Effector CD8-positive, alpha-beta T cell (primary cell): ENCODE data around the gene GNB1.
"Not testable (repeated sequence)": the region's sequence is repeated elsewhere in the genome, so short reads cannot be mapped to it uniquely, and the experiment has no call there.

ENCODE experiments used
- DNase-seq: peaks from one replicate; lab custom pipeline; 2025; lab: John Stamatoyannopoulos, UW
- total RNA-seq, 4 experiments: gene quantifications; one replicate each; lab custom pipeline; 2026; lab: John Stamatoyannopoulos, UW

GNB1 gene
- 286 to 309 (median 297) reads per million in 4 experiments for total RNA-seq

DNA sequence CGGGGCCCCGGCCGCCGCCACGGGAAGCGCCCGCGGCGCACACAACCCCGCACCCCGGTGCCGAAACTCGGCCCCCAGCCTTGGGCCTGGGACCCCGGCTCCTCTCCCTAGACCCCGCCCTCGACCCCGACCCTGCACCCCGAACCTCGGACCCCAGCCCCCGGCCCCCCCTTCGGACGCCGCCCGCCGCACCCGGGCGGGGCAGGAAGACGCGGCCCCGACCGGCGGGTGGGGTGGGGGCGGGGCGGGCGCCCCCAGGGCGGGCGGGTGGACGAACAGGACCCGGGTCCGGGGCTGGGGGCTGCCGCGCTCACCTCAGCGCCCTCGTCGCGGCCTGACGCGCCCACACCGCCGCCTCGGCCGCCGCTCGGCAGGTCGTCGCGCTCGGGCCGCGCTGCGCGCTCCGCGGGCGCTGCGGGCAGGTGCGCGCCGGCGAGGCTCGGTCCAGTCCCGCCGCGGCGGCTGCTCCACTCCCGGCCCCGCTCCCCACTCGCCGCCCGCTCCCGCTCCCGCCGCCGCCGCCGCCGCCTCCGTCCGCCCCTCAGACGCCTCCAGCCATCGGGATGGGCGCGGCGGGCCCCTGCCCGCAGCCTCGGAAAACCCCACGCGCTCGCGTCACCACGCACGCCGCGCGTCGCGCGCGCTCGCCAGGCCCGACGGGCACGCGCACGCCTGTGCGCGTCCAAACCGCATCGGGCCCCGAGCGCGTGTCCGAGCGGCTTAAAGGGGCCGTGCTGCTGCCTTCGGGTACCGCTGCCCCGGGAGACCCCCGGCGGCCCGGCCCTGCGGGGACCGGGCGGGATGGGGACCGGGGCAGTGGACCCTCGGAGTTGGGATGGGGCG lies at the start of gene GNB1:
TSS of gene GNB1 (minus strand) at position 582 of the 843 bp plus-strand sequence. CDS start 65,634 bp downstream, outside the sequence.
- DNase-seq: peak; percentile 82

- DNase-seq: no peak
Measured at GRCh38 chr1:1940123-1940425, 49.2 kb upstream of the GNB1 start.

DNA sequence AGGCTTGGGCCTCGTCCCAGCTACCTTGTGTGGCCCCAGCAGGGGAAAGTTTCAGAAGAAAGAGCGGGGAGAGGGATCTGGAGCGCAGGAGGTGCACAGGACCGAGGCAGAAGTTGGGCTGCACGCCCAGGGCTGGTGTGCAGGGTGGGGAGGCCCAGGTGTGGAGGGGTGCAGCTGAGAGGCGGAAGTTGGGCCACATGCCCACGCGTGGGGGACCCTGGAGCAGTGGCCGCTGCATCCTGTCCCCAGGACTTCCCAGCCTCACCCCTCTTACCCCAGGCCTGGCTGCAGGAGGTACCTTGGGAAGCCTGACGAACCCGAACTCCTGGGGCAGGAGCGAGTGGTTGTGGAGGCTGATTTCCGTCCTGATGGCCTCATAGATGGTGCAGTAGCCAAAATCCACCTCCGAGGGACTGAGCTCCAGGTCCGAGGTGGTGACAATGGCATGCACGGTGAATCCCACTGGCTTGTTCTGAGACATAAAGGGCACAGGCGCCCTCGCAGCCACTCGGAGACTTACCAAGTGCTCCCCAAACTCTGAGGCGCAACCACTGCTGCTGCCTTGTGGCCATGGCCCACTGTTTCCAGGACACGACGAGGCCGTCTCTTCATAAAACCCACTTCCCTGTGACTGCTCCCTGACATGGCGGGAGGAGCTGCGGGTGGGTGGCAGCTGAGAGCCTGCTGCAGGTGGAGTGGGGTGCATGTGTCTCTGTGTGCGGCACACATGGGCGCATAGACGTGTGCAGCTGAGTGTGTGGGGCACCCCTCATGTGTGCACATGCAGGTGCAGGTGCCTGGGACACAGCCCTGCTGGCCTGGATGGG lies 48.6 kb upstream of the GNB1 start:
- DNase-seq: no peak

GRCh38 chr1:1938613-1939295 lies 47.9 kb upstream of the GNB1 start:
- DNase-seq: no peak

DNA sequence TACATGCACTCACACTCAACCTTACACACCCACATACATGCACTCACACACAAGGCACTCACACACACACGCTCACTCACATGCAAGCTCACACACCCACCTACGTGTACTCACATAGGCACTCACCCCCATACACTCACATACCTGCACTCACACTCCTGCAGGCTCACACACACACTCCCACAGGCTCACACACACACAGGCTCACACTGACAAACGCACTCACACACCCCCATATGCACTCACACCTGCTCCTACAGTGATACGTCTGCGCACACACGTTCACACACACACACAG lies 47.3 kb upstream of the GNB1 start:
- DNase-seq: no peak

DNA sequence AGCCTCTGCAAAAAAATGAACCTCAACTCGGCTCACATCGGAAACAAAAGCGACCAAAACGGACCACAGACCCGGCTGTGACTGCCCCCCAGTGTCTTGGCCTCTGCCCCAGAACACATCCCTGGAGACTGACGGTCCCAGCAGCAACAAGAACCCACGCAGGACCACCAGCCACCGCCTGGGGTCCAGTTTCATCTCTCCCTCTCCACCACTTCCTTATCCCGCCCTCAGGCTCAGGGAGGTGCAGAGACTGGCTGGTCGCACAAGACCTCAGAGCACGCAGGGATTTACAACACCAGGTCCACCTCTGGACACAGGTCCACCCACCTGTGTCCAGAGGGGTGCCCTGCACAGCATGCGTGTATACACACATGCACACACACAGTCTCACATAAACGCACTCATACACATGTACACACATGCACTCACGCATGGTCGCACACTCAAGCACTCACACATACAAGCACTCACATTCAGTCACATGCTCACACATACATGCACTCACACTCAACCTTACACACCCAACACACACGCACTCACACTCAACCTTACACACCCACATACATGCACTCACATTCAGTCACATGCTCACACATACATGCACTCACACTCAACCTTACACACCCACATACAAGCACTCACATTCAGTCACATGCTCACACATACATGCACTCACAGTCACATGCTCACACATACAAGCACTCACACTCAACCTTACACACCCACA lies 46.8 kb upstream of the GNB1 start:
- DNase-seq: no peak

DNA sequence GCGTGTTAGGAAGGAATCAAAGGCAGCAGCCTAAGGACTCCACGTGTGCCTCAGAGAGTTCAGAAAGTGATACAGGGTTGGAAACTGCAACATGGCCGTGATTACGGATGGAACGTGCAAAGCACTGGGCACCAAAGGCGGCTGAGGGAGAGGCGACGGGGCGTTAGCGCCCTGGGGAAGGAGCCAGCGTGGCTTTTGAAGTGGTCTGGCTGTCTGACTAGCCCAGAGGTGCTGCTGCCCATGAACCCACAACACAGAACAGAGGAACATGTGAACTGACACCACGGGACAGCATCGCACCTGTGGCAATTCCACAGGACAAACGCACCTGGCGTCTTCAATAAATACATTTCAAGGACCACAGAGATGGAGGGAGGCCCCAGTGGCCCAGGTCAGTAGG lies 46.2 kb upstream of the GNB1 start:
- DNase-seq: no peak

GRCh38 chr1:1934848-1935247 lies 44.0 kb upstream of the GNB1 start:
- not testable (repeated sequence) for DNase-seq

DNA sequence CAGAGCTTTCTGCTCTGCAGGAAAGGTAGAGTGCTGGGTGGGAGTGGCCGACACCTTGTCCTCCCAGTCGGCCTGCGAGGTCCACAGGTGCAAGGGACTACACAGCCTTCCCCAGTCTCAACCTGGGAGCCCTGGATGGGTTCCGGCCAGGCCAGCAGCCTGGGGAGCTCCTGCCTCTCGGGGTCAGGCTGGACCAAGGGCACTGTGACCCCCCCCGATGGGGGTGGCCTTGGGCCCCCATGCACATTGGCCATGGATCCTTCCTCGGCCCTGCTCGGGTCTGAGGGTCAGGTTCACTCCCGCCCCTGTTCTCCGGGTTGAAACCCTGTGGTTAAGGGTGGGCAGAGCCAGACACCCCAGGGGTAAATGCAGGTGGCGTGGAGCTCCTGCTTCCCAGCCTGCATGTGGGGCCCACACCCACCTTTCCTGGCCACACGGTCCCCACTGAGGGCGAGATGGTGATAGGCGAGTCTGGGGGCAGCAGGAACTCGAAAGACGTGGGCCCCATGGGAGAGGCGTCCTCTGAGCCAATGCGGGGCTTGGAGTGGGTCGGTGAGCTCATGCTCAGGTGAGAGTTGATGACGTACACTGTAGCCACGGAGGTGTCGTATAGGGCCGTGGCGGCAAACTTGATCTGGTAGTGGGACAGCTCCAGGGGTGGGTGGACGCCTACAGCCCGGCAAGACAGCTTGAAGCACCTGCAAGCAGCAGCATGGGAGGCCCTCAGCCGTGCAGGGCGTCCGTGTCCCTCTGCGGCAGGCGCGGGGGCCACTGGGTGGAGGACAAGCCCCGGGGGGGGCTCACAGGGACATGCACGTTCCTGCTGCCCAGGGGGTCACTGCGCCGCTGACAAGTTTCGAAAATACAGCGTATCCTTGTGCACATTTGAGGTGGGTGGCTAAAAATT lies 39.0 kb upstream of the GNB1 start:
- DNase-seq: no peak

- no peak for DNase-seq
Measured at GRCh38 chr1:1929102-1929638, 38.3 kb upstream of the GNB1 start.

DNA sequence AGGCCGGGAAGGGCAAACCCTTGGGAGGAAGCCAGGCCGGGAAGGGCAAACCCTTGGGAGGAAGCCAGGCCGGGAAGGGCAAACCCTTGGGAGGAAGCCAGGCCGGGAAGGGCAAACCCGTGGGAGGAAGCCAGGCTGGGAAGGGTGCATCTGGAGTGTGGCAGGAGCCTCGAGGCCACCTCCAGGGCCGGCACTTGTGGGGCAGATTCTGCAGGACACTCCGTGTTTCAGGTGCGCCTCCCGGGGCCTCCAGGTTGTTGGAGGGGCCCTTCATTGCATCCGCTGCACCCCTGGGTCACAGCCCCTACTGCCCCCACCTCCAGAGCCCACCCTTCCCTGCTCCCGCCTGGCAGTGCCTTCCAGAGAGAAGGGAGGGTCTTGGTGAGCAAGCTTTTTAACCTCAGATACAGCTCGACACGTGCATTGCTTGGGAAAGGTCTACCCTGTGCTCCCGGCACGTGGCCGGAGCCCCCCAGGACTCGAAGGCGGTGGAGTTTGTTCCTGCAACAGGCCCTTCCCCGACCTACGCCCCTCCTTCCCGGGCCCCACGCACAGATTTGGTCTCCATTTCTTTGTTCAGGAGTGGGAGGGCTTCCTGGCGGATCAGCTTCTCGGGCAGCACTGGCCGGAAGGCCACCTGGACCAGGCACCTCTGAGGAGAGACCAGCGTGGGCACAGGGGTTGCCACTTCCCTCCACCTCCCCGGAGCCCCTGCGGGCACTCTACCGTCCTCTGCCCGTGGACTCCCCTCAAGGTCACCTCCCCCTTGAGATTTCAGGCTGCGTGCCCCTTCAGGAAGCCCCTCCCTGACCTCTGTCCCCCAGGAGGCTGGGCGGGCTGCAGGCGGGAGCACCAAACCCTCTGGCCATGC lies 37.6 kb upstream of the GNB1 start:
- no peak for DNase-seq

DNA sequence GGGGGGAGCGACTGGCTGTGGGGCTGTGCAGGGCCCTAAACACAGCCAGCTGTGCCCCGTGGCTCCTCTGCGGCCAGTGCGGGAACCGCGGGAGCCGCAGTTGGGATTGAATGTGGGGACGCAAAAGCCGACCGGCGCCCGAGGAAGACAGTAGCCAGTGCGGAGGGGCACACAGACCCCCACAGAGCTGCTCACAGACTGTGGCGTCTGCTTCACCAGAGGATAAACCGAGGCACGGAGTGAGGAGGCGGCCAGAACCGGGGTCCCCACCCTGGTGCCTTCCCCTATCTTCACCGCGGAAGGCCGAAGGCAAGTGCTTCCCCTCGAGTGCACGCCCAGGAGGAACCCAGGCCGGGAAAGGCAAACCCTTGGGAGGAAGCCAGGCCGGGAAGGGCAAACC lies 36.9 kb upstream of the GNB1 start:
- DNase-seq: no peak

GRCh38 chr1:1926886-1927660 lies 36.2 kb upstream of the GNB1 start:
- DNase-seq: no peak

DNA sequence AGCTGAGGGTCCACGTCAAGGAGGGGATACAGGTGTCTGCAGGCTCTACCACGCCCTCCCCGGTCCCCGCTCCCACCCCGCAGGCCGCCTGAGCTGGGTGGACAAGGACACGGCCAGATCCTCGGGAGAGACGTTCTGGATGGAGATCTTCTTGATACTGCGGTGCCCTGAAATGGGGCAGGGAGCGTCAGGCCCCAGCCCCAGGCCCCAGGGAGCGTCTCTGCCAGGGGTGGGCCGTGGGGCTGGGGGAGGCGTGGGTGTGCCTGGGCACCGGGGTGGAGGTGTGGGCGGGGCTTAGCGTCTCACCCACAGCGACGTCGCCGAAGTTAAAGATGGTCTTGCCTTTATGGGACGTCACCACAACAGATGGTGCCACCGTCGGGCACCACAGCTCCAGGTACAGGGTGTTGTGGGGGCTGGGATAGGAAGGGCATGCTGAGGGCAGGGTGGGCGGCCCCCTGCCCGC lies 35.5 kb upstream of the GNB1 start:
- DNase-seq: no peak

- no peak for DNase-seq
Measured at GRCh38 chr1:1925437-1926345, 34.8 kb upstream of the GNB1 start.

DNA sequence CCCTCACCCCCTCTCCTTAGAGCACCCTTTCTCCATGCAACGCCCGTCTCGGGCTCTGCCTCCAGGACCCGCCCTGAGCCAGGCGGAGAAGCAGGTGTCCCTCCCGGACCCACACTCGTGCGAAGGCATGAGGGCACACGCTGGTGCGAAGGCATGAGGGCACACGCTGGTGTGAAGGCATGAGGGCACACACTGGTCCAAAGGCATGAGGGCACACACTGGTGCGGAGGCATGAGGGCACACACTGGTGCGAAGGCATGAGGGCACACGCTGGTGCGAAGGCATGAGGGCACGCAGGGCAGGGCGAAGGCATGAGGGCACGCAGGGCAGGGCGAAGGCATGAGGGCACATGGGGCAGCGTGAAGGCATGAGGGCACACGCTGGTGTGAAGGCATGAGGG lies 34.0 kb upstream of the GNB1 start:
- DNase-seq: no peak

- DNase-seq: no peak
Measured at GRCh38 chr1:1924386-1924785, 33.5 kb upstream of the GNB1 start.
